ENCODE measurements around the gene INPP5K.
"Not testable (repeated sequence)": the region's sequence is repeated elsewhere in the genome, so short reads cannot be mapped to it uniquely, and the experiment has no call there.

The INPP5K gene

DNA sequence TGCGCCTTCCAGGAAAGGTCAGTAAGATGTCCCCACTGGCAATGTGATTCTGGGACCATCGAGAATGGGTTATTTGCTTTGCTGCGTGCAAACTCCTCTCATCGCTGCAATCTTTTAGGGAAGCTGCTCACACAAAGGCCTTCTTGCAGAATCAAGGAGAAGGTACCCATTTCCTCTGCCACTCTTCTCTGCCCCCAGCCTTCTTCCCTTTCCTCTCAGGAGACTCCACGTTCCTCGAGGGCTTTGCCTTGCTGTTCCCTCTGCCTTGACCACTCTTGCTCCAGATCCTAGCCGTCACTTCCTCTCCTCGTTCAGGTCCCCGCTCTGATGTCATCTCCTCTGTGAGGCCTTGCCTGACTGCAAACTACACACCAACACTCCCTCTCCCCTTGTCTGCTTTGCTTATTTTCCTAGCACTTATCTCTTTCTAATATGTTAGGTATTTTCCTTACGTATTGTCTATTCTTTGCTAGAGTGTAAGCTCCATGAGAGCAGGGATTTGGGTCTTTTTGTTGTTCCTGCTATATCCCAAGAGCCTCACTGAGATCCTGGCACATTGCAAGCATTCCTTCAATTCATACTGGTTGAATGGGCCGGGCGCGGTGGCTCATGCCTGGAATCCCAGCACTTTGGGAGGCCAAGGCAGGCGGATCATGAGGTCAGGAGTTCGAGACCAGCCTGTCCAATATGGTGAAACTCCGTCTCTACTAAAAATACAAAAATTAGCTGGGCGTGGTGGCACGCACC, 55.0 kb downstream of the INPP5K start:
- DNase-seq = no peak

GRCh38 chr17:1460233-1460632, 56.2 kb downstream of the INPP5K start:
- no peak for DNase-seq

DNA sequence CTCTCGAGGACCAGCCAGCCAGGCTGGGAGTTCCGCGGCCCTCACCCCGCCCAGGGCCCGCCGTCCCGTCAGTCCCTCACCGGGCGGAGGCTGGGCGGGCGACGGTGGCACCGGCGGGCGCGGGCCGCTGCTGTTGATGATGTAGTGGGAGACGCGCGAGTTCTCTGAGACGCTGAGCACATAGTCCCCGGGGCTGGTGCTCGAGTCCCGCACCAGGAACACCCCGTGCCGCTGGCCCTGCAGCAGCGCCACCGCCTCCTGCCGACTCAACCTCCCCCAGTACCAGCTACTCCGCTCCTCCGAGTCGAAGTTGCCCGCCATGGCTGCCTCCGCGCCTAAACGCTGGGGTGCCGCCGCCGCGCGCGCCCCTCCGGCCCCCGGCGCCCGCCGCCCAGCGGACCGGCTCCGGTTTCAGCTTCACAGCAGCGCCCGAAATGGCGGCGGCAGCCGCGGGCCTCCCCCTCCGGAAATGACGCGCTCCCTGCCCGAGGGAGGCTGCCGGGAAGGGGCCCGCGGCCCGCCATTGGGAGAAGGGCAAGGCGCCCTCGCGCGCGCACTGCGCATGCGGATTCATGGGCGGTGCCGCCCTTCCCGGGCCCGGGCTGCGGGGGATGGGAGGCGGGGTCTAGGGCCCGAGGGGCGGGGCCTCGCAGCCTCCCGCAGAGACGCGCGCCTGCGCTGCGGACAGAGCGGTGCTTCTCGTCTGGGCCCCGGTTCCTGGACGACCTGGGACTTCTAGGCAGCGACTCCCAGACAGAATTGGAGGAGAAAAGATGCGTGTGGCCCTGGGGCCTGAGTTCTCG, 60.4 kb downstream of the INPP5K start, which contains the start of gene CRK:
TSS of gene CRK (minus strand) at position 436 of the 803 bp plus-strand sequence. CDS start at position 321, 115 bp downstream.
- peak; percentile 84 for DNase-seq

GRCh38 chr17:1455291-1455796, 61.1 kb downstream of the INPP5K start:
- peak; percentile 7 for DNase-seq

DNA sequence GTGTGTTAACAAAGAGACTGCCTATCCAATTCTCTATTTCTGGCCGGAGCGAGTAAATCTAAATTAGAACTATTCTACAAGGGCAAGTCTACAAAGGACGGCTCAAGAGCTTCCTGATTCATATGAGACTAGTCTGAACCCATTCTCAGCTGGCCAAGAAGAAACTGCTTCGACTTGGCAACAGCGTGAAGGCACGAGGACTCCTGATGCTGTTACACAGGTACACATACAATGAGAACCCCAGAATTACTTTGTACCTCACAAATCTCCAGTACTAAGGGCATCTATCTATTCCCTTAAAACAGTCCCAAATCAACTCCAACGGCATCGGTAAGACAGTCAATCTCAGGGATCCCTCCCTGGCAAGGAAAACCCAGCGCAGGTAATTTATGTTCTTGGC, 61.9 kb downstream of the INPP5K start:
- DNase-seq = no peak

- not testable (repeated sequence) for DNase-seq
Observed at GRCh38 chr17:1453694-1454093, 62.7 kb downstream of the INPP5K start.

GRCh38 chr17:1452836-1453235, 63.6 kb downstream of the INPP5K start:
- DNase-seq = no peak

- not testable (repeated sequence) for DNase-seq
Observed at GRCh38 chr17:1450261-1450660, 66.2 kb downstream of the INPP5K start.

GRCh38 chr17:1449412-1449967, 66.9 kb downstream of the INPP5K start:
- DNase-seq = no peak

GRCh38 chr17:1447052-1447451, 69.4 kb downstream of the INPP5K start:
- DNase-seq = no peak

DNA sequence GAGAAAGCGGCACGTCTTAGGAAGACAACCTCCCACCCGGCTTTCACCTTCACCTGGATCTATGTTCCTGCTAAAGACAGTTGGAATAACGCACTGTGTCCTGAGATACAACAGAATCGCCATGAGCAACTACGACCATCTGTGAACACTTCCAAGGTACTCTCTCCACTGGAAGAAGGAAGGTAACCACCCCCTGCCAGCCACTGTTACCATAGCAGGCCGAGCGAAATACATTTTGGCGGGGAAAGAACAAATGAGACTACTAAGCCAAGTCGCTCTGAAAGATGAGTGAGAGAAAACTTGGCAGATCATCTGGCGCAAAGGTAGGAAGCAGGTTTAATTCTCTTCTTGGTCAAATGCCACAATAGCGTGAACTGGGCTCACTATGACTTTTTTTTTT, 70.2 kb downstream of the INPP5K start:
- DNase-seq = no peak

DNA sequence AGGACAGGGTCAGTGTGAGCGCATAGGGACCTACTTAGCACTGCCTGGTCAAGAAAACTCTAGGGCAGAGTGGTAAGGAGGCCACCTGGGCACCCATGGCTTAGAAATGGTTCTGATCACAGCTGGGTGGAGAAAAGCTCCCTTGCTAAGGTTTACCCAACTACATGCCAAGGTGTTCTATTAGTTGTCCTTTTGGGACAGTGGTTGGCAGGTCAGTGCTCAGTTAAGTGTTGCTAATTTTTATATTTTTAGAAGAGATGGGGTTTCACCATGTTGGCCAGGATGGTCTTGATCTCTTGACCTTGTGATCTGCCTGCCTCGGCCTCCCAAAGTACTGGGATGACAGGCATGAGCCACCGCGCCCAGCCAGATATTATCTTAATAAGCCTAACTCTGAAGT, 70.7 kb downstream of the INPP5K start:
- DNase-seq = not testable (repeated sequence)
